AG09309 (cell line): ENCODE data around the gene SYCN.

Source experiments
- DNase-seq: peaks from one replicate; pipeline ENCODE4 v3.0.0-alpha.2; 2010; ENCODE audit warnings: low read depth
- H3K4me3 ChIP-seq: 2 replicates; pipeline ENCODE4 v1.5.1; 2011; ENCODE audit warnings: mild to moderate bottlenecking, low read depth, low read length, moderate library complexity; ENCODE audit not compliant: control insufficient read depth
- TF ChIP-seq, protein P1 (sequence below): IDR thresholded peaks from 2 replicates; pipeline ENCODE4 v1.5.1; 2011; ENCODE audit warnings: mild to moderate bottlenecking, low read depth, low read length, inconsistent platforms; ENCODE audit not compliant: insufficient read depth, control insufficient read depth; ENCODE audit errors: missing control alignments

Gene SYCN

DNA sequence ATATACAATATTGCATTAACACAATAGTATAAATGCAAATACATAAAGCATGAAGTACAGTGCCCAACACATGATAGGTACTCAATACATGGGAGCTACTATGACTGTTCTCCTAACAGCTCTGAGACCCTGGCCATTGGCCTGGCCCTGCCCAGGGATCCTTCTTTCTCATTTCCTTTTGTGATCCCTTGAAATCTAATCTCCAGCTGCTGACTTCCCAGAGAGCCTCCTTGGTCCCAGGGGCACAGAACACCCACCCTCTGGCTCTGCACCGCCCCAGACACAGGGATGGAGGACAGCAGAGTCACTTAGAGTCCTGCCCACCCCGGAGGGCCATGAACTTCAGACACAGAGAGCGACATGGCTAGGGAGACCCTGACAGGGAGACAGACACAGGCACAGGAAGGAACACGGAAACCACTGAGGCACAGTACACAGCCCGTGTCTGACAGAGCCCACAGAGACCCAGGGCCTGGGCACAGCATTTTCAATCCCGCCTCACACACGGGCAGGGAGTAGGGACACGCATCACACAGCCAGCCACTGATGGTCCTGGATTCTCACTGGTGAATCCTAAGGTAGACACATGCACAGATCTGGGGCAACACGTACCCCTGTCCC lies 4.2 kb upstream of the SYCN start:
- no peak for DNase-seq
- TF ChIP-seq, protein P1, sequence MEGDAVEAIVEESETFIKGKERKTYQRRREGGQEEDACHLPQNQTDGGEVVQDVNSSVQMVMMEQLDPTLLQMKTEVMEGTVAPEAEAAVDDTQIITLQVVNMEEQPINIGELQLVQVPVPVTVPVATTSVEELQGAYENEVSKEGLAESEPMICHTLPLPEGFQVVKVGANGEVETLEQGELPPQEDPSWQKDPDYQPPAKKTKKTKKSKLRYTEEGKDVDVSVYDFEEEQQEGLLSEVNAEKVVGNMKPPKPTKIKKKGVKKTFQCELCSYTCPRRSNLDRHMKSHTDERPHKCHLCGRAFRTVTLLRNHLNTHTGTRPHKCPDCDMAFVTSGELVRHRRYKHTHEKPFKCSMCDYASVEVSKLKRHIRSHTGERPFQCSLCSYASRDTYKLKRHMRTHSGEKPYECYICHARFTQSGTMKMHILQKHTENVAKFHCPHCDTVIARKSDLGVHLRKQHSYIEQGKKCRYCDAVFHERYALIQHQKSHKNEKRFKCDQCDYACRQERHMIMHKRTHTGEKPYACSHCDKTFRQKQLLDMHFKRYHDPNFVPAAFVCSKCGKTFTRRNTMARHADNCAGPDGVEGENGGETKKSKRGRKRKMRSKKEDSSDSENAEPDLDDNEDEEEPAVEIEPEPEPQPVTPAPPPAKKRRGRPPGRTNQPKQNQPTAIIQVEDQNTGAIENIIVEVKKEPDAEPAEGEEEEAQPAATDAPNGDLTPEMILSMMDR = no peak
- H3K4me3 ChIP-seq = no peak overlapping the region

DNA sequence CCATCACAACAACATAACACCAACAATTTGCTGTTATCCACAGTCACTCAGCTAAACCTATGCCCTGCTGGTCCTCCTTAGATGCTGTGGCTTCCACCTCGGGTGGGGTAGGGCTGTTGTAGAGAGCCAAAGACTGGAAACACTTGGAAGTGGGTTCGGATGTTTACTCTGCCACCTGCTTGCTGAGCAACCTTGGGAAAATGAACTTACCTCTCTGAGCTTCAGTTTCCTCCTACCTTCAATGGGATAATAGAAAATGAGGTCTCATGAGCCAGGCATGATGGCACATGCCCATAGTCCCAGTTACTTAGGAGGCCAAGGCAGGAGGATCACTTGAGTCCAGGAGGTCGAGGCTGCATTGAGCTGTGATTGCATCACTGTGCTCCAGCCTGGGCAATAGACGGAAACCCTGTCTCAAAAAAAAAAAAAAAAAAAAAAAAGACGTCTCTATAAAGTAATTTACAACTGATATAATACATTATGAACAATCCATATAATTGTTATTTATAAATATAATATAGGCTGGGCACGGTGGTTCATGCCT lies 3.3 kb upstream of the SYCN start:
- H3K4me3 ChIP-seq = no peak overlapping the region
- TF ChIP-seq, protein P1 = no peak
- DNase-seq = no peak

DNA sequence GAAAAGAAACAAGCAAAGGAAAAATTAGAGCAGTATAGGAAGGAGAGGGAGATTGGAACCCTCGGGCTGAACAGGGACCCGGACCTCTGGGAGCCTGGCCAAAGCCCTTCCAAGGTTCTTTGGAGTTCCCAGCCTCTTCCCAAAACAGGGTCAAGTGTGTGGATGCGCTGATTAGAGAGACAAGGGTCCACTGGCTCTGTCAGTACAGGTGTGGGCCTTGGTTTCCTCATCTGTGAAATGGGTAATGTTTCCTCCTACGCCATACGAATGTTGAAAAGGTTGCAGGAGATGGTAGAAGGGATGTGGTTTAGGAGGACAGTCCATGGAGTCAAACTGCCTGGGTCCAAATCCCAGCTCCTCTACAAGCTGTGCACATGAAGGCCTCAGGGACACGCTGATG lies 2.1 kb upstream of the SYCN start:
- no peak overlapping the region for H3K4me3 ChIP-seq
- TF ChIP-seq, protein P1 = no peak
- no peak for DNase-seq

DNA sequence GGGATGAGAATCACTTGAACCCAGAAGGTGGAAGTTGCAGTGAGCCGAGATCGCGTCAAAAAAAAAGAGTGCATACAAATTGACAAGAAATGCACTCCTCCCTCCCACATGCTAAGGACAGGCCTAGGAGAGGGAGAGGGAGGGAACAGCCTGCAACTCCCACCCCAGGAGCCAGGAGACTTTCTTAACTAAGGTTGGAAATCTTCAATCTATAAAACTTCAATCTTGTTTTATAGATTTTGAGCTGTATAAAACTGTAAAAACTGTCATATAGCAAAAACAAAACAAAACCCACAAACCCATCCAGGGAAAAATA lies 1.3 kb upstream of the SYCN start:
- TF ChIP-seq, protein P1 = no peak
- DNase-seq = no peak
- no peak overlapping the region for H3K4me3 ChIP-seq

DNA sequence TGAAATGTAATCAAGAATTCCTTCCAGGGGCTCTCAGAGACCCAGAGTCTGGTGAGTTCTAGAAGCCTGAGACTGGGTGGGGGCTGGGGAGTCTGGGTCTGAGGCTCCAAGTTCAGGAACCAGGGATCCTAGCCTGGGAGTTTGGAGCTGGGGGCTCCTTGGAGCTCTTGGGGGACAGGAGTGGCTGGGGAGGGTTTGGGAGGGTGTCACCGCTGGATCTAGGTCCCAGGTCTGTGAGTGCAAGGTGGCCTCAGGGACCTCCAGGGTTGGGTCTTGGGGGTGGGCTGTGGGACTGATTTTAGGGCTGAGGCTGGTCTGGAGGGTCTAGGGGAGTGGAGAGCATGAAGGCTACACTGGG lies 1.1 kb downstream of the SYCN start:
- H3K4me3 ChIP-seq = no peak overlapping the region
- no peak for DNase-seq
- TF ChIP-seq, protein P1 = no peak

DNA sequence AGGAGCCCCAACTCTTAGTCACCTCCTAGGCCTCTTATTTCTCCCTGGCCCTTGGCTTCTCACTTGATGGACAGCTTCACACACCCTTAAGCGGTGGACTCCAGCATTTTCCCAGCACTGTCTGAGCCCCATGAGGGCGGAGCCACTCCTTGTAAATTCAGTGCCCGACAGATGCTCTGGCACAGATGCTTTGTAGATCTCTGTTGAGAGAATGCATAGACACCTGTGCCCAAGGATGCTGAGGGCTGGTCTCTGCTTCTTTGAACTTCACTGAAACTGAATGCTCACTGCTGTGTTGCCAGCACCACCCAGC lies 3.3 kb downstream of the SYCN start:
- no peak overlapping the region for H3K4me3 ChIP-seq
- DNase-seq = no peak
- TF ChIP-seq, protein P1 = no peak
